Keratinocyte (primary cell): Measurements from ENCODE around the gene SLC35E2B. TPM values are rescaled to one million over a fixed set of nuclear protein-coding genes. Genes with fewer than 3 reads are reported as not detected.
"Not testable (repeated sequence)": the region's sequence is repeated elsewhere in the genome, so short reads cannot be mapped to it uniquely, and the experiment has no call there.

Source experiments
- DNase-seq: peaks from one replicate; pipeline ENCODE4 v3.0.0-alpha.2; 2011; ENCODE audit warnings: low read depth, missing footprints, low spot score
- FAIRE-seq: peaks from 2 replicates; lab custom pipeline; 2011; peaks lifted over from hg19 to GRCh38; lab: Jason Lieb, UNC
- H2AFZ ChIP-seq: 2 replicates; pipeline ENCODE4 v1.6.0; 2012; ENCODE audit warnings: low read length, control low read depth, inconsistent platforms; ENCODE audit not compliant: control insufficient read depth
- H3K27ac ChIP-seq: 2 replicates; pipeline ENCODE4 v1.5.1; 2011; ENCODE audit warnings: low read length; ENCODE audit not compliant: control insufficient read depth, insufficient read depth
- H3K27me3 ChIP-seq: 3 replicates; pipeline ENCODE4 v1.6.0; 2011; ENCODE audit warnings: low read length; ENCODE audit not compliant: control insufficient read depth, insufficient read depth; ENCODE audit errors: extremely low read depth
- H3K36me3 ChIP-seq, 2 experiments: 2 replicates in 1 of 2; 3 replicates in 1 of 2; pipeline ENCODE4 v1.5.1; 2011; ENCODE audit warnings: low read length in 2 of 2, mild to moderate bottlenecking in 1 of 2; ENCODE audit not compliant: control insufficient read depth in 2 of 2, insufficient read depth in 2 of 2; ENCODE audit errors: extremely low read depth in 1 of 2
- H3K4me1 ChIP-seq: 3 replicates; pipeline ENCODE4 v1.5.1; 2011; ENCODE audit warnings: low read length; ENCODE audit not compliant: control insufficient read depth, insufficient read depth; ENCODE audit errors: extremely low read depth
- H3K4me2 ChIP-seq: 3 replicates; pipeline ENCODE4 v1.6.0; 2011; ENCODE audit warnings: low read depth, low read length; ENCODE audit not compliant: control insufficient read depth, insufficient read depth; ENCODE audit errors: extremely low read depth
- H3K4me3 ChIP-seq, 3 experiments: fragments of 200-600 bp in 1 of 3; sonication (generic) in 1 of 3; 2 replicates in 2 of 3; 3 replicates in 1 of 3; pipeline ENCODE4 v1.5.1; 2011 to 2016; ENCODE audit warnings: low read length in 3 of 3, mild to moderate bottlenecking in 3 of 3, control low read depth in 2 of 3, inconsistent platforms in 1 of 3, low read depth in 1 of 3, mixed read lengths in 1 of 3, mixed run types in 1 of 3, moderate library complexity in 1 of 3; ENCODE audit not compliant: control insufficient read depth in 2 of 3, insufficient read depth in 2 of 3; ENCODE audit errors: extremely low read depth in 1 of 3
- H3K79me2 ChIP-seq: 2 replicates; pipeline ENCODE4 v1.6.0; 2012; ENCODE audit warnings: low read length; ENCODE audit not compliant: control insufficient read depth, insufficient read depth
- H3K9ac ChIP-seq: 3 replicates; pipeline ENCODE4 v1.6.0; 2011; ENCODE audit warnings: low read length; ENCODE audit not compliant: control insufficient read depth, insufficient read depth; ENCODE audit errors: extremely low read depth
- H3K9me1 ChIP-seq: 3 replicates; pipeline ENCODE4 v1.6.0; 2011; ENCODE audit warnings: low read length; ENCODE audit not compliant: control insufficient read depth, insufficient read depth; ENCODE audit errors: extremely low read depth
- H3K9me3 ChIP-seq: 2 replicates; pipeline ENCODE4 v1.5.1; 2012; ENCODE audit warnings: low read depth, low read length; ENCODE audit not compliant: control insufficient read depth
- H4K20me1 ChIP-seq: 3 replicates; pipeline ENCODE4 v1.6.0; 2011; ENCODE audit warnings: low read length; ENCODE audit not compliant: control insufficient read depth, insufficient read depth; ENCODE audit errors: extremely low read depth
- dilution Hi-C: fragments of 300-500 bp; cut with MboI; formaldehyde crosslinking; loops from one replicate; pipeline ENCODE4 v1.7.0; 2020; ENCODE audit warnings: low sequenced_read_pairs; ENCODE audit not compliant: extremely low pct_ligation_motif_present
- polyA plus RNA-seq, 5 experiments: library from polyadenylated mRNA; depleted of rRNA in 3 of 5; stranded (reverse) in 3 of 5; stranded (forward) in 1 of 5; unstranded in 1 of 5; fragments of >200 nt; gene quantifications; 1 replicate in 1 of 5; 2 replicates in 3 of 5; 3 replicates in 1 of 5; pipeline versions ENCODE4 v1.2.1 to v1.2.3, GENCODE V29; 2011 to 2012; ENCODE audit warnings: missing spikeins in 2 of 5, low read depth in 1 of 5, low replicate concordance in 1 of 5

The SLC35E2B gene
- polyA plus RNA-seq, 1 donor (not counting 4 experiments of a cell fraction or from before 2014, with no cell fraction given): 10.3 TPM

- H2AFZ ChIP-seq, DNase-seq, H3K36me3 ChIP-seq, H3K27me3 ChIP-seq, FAIRE-seq, H3K79me2 ChIP-seq, H3K4me3 ChIP-seq, H3K9ac ChIP-seq, H3K9me3 ChIP-seq, H4K20me1 ChIP-seq, H3K9me1 ChIP-seq, dilution Hi-C loops, H3K4me1 ChIP-seq, H3K27ac ChIP-seq, H3K4me2 ChIP-seq: not testable (repeated sequence)
Observed at GRCh38 chr1:1640711-1641461, 51.7 kb downstream of the SLC35E2B start.

- DNase-seq, H3K9me3 ChIP-seq, H3K9ac ChIP-seq, H3K79me2 ChIP-seq, H4K20me1 ChIP-seq, H3K4me2 ChIP-seq, H3K4me1 ChIP-seq, FAIRE-seq, H3K27me3 ChIP-seq, dilution Hi-C loops, H2AFZ ChIP-seq, H3K4me3 ChIP-seq, H3K27ac ChIP-seq, H3K36me3 ChIP-seq, H3K9me1 ChIP-seq: not testable (repeated sequence)
Observed at GRCh38 chr1:1640081-1640480, 52.5 kb downstream of the SLC35E2B start.

DNA sequence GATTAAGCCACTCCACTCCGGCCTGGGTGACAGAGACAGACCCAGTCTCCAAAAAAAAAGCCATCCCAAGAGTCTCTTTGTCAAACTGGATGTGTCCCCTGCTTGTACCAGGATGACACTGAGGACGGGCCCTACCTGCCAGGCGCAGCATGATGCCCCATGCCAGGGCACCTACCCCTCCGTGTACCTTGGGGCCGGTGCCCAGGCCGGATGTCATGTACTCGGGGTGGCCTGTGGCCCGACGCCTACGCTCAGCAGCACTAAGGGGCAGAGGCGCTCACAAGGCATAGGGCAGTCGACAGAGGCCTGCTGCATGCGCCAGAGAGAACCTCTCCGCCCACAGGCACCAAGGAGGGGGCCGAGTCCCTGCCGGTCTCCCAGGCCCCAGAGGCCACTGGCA, 53.2 kb downstream of the SLC35E2B start:
- H3K9me1 ChIP-seq, H3K4me2 ChIP-seq, H3K9me3 ChIP-seq, H3K27ac ChIP-seq, H3K4me1 ChIP-seq, FAIRE-seq, H3K4me3 ChIP-seq, H3K36me3 ChIP-seq, H3K79me2 ChIP-seq, H4K20me1 ChIP-seq, H2AFZ ChIP-seq, DNase-seq, H3K27me3 ChIP-seq, H3K9ac ChIP-seq, dilution Hi-C loops: not testable (repeated sequence)

- H3K9me1 ChIP-seq, H3K4me3 ChIP-seq, H3K9me3 ChIP-seq, H3K9ac ChIP-seq, FAIRE-seq, H3K27ac ChIP-seq, H3K36me3 ChIP-seq, H2AFZ ChIP-seq, H3K27me3 ChIP-seq, H3K4me2 ChIP-seq, H4K20me1 ChIP-seq, dilution Hi-C loops, H3K79me2 ChIP-seq, H3K4me1 ChIP-seq, DNase-seq: not testable (repeated sequence)
Observed at GRCh38 chr1:1638528-1638927, 54.1 kb downstream of the SLC35E2B start.

DNA sequence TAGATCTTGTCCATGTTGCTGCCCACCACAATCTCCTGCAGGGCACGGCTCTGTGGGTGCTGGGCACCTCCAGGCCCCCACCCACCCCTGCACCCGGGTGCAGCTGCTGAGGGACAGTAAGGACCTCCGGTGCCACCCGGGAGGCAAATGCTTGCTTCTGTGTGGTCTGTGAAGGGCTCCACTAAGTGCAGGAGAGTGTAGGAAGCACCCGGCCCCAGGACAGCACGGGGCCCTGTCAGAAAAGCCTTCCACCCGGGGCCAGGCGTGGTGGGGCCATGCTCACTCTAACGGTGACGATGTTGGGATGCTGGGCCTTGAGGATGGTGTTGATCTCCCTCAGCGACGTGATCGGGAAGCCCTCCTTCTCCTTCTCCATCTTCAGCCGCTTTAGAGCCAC, 55.1 kb downstream of the SLC35E2B start:
- H3K9me3 ChIP-seq, FAIRE-seq, H3K79me2 ChIP-seq, H3K9me1 ChIP-seq, H3K4me2 ChIP-seq, H4K20me1 ChIP-seq, H3K36me3 ChIP-seq, H3K4me1 ChIP-seq, dilution Hi-C loops, H3K27me3 ChIP-seq, DNase-seq, H3K9ac ChIP-seq, H3K4me3 ChIP-seq, H3K27ac ChIP-seq, H2AFZ ChIP-seq: not testable (repeated sequence)
